Osteoblast (primary cell): Measurements from ENCODE around the gene NAA11. TPM values are rescaled to one million over a fixed set of nuclear protein-coding genes. Genes with fewer than 3 reads are reported as not detected.

Experiments
- DNase-seq: peaks from one replicate; pipeline ENCODE4 v3.0.0; 2011; ENCODE audit warnings: low spot score, mixed read lengths; ENCODE audit not compliant: insufficient read length; ENCODE audit errors: missing footprints
- H2AFZ ChIP-seq: 2 replicates; pipeline ENCODE4 v1.6.0; 2011; ENCODE audit warnings: mild to moderate bottlenecking, low read length
- H3K27ac ChIP-seq: 2 replicates; pipeline ENCODE4 v1.5.1; 2011; ENCODE audit warnings: mild to moderate bottlenecking, low read depth, low read length, moderate library complexity
- H3K27me3 ChIP-seq: 2 replicates; pipeline ENCODE4 v1.6.0; 2012; ENCODE audit warnings: mild to moderate bottlenecking, control low read depth, inconsistent platforms, low read length, moderate library complexity; ENCODE audit not compliant: insufficient read depth
- H3K36me3 ChIP-seq: 2 replicates; pipeline ENCODE4 v1.5.1; 2011; ENCODE audit warnings: mild to moderate bottlenecking, low read length, control low read depth, moderate library complexity; ENCODE audit not compliant: insufficient read depth
- H3K4me1 ChIP-seq: 2 replicates; pipeline ENCODE4 v1.5.1; 2011; ENCODE audit warnings: mild to moderate bottlenecking, low read length, control low read depth, moderate library complexity; ENCODE audit not compliant: insufficient read depth
- H3K4me2 ChIP-seq: 2 replicates; pipeline ENCODE4 v1.6.0; 2011; ENCODE audit warnings: mild to moderate bottlenecking, low read length; ENCODE audit not compliant: insufficient read depth
- H3K4me3 ChIP-seq: fragments of 200-600 bp; sonication (generic); 3 replicates; pipeline ENCODE4 v1.5.1; 2012; ENCODE audit warnings: mild to moderate bottlenecking, low read length, inconsistent platforms; ENCODE audit not compliant: insufficient read depth
- H3K79me2 ChIP-seq: 2 replicates; pipeline ENCODE4 v1.6.0; 2012; ENCODE audit warnings: mild to moderate bottlenecking, low read length, control low read depth, inconsistent platforms; ENCODE audit not compliant: insufficient read depth
- H3K9me3 ChIP-seq: 2 replicates; pipeline ENCODE4 v1.5.1; 2011; ENCODE audit warnings: low read depth, low read length, control low read depth
- H4K20me1 ChIP-seq: 2 replicates; pipeline ENCODE4 v1.6.0; 2012; ENCODE audit warnings: mild to moderate bottlenecking, low read length, control low read depth; ENCODE audit not compliant: insufficient read depth
- total RNA-seq: library from RNA; depleted of rRNA; stranded (reverse); fragments of >200 nt; gene quantifications from 2 replicates; pipeline ENCODE4 v1.2.3, GENCODE V29; 2012
- TF ChIP-seq, protein P1 (sequence below): IDR thresholded peaks from 2 replicates; pipeline ENCODE4 v1.5.1; 2011; ENCODE audit warnings: mild to moderate bottlenecking, low read depth, low read length, moderate library complexity; ENCODE audit errors: extremely low read depth

The NAA11 gene
- not detected in 2 replicates for total RNA-seq

DNA sequence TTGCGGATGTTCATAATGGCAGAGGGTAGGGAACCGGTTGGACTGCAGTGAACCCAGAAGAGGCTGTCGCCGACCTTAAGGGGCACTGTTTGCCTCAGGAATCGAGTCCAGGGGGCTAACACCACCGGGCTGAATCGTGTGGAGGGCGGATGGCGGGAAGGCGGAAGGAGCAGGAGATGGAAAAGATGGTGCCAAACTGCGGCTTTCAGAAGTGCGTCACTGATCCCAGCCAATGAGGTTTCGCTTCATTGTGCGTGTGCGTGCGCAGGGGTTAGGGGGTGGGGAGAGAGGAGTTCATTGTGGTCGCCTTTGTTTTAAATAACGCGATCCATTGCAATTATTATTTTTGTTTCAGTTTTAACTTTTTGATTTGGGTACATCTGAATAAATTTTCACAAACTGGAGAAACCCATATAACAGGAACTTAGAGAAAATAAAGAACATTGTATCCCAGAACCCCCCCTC lies at the start of gene NAA11:
TSS of gene NAA11 (minus strand) at position 198 of the 465 bp plus-strand sequence. CDS start at position 14, 184 bp downstream.
- H3K27ac ChIP-seq = no peak within 1 kb of the TSS

DNA sequence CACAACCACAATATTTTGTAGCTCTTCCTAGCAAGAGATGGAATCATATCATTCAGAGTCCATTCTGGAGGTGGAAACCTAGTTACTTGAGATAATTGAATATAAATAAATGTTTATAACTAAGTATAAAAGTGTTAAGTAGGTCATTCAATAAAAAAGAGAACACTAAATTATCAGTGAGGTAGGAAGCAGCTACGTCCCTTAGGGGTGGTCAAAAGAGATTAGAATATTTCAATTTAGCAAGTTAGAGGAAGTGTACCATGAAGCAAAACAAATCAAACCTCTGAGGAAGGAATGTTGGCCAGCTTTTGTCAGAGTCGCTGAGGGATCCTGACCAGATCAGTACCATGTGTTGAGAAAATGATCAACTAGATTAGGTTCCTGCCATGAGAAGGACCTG lies 44.2 kb upstream of the NAA11 start:
- Histone ChIP-seq H3K27me3 (no peaks in the 10 kb centered on the region), H3K79me2 (no peaks in the 10 kb centered on the region), H3K4me2 (no peak overlapping the region), H3K27ac (no peak overlapping the region), H4K20me1 (no peaks in the 10 kb centered on the region), H2AFZ (no peak overlapping the region), H3K36me3 (no peaks in the 10 kb centered on the region), H3K9me3 (no peaks in the 10 kb centered on the region), H3K4me1 (no peaks in the 10 kb centered on the region), H3K4me3 (no peak overlapping the region)
- no peak for DNase-seq
- TF ChIP-seq, protein P1, sequence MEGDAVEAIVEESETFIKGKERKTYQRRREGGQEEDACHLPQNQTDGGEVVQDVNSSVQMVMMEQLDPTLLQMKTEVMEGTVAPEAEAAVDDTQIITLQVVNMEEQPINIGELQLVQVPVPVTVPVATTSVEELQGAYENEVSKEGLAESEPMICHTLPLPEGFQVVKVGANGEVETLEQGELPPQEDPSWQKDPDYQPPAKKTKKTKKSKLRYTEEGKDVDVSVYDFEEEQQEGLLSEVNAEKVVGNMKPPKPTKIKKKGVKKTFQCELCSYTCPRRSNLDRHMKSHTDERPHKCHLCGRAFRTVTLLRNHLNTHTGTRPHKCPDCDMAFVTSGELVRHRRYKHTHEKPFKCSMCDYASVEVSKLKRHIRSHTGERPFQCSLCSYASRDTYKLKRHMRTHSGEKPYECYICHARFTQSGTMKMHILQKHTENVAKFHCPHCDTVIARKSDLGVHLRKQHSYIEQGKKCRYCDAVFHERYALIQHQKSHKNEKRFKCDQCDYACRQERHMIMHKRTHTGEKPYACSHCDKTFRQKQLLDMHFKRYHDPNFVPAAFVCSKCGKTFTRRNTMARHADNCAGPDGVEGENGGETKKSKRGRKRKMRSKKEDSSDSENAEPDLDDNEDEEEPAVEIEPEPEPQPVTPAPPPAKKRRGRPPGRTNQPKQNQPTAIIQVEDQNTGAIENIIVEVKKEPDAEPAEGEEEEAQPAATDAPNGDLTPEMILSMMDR = no peak

More for the DNA sequence above, at the start of gene NAA11:
- Histone ChIP-seq H2AFZ (no peak within 1 kb of the TSS), H3K27me3 (no peaks in the 10 kb centered on the region), H3K79me2 (no peaks in the 10 kb centered on the region), H3K4me1 (no peaks in the 10 kb centered on the region), H3K4me3 (no peak within 1 kb of the TSS), H3K36me3 (no peaks in the 10 kb centered on the region), H3K4me2 (no peak within 1 kb of the TSS), H3K9me3 (no peaks in the 10 kb centered on the region), H4K20me1 (no peaks in the 10 kb centered on the region)
- DNase-seq = no peak
- TF ChIP-seq, protein P1 = no peak

DNA sequence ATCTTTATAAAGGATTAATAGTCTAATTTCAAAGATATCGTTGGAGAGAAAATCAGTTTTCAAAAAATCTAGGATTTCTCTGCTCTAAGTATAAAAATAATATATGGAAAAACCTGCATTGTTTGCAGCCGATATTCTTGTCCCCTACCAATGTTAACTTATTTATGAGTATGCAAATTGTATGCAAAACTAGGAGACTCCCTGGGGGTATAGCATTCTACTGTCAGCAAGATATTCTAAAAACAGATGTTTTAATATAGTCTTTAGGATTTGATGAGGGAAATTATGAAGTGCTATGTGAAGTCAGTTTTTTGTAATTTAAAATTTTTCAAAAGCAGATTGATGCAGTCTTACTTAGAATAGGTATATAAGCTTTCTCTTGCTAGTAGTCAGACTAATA lies 41.2 kb upstream of the NAA11 start:
- no peaks in the 10 kb centered on the region for H3K4me1 ChIP-seq
- H3K27me3 ChIP-seq = no peaks in the 10 kb centered on the region
- H3K9me3 ChIP-seq = no peaks in the 10 kb centered on the region
- TF ChIP-seq, protein P1 = no peak
- no peak for DNase-seq
- no peak overlapping the region for H2AFZ ChIP-seq
- H3K27ac ChIP-seq = no peak overlapping the region
- no peak overlapping the region for H3K4me3 ChIP-seq
- no peaks in the 10 kb centered on the region for H4K20me1 ChIP-seq
- no peak overlapping the region for H3K4me2 ChIP-seq
- no peaks in the 10 kb centered on the region for H3K79me2 ChIP-seq
- H3K36me3 ChIP-seq = no peaks in the 10 kb centered on the region

DNA sequence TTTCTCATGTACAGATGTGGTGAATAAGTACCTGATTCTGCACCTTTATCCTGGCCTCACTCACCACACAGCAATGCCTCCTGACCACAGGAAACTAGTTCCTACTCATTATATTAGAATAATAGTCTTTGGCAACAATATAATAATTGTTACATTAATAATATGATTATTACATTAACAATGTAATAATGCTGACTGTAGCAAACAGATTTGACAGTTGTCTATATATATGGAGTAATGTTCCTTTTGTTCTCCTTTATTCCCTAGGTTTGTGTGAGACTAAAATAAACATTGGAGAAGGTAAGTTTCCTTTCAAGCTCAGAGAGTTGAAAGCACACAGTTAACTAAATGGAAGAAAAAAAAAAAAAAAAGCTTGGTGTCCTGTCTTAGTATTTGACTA lies 40.6 kb upstream of the NAA11 start:
- no peaks in the 10 kb centered on the region for H3K27me3 ChIP-seq
- TF ChIP-seq, protein P1 = no peak
- no peak for DNase-seq
- no peak overlapping the region for H2AFZ ChIP-seq
- no peaks in the 10 kb centered on the region for H3K9me3 ChIP-seq
- no peaks in the 10 kb centered on the region for H3K36me3 ChIP-seq
- no peak overlapping the region for H3K27ac ChIP-seq
- no peaks in the 10 kb centered on the region for H4K20me1 ChIP-seq
- no peak overlapping the region for H3K4me2 ChIP-seq
- no peaks in the 10 kb centered on the region for H3K4me1 ChIP-seq
- H3K4me3 ChIP-seq = no peak overlapping the region
- H3K79me2 ChIP-seq = no peaks in the 10 kb centered on the region
